ENCODE measurements around the gene SLC24A3.

DNA sequence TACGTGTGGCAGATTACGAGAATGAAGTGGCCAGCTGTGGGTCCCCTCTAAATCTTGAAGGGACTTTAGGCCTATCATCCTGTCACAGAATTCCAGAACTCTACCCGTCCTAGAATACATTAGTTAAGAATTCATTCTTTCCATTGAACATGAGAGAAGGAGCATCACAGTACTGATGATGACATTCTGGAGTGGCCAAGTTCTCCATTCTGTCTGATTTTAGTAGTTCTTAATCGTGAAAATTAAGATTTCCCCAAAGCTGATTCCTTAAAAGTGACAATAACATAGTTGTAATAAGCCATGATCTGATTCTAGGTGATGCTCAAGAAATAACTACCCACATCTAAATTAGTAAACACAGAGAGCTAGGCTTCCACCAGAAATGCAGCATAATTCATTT is 510.6 kb downstream of the SLC24A3 start:
- TF ChIP-seq, protein P1, sequence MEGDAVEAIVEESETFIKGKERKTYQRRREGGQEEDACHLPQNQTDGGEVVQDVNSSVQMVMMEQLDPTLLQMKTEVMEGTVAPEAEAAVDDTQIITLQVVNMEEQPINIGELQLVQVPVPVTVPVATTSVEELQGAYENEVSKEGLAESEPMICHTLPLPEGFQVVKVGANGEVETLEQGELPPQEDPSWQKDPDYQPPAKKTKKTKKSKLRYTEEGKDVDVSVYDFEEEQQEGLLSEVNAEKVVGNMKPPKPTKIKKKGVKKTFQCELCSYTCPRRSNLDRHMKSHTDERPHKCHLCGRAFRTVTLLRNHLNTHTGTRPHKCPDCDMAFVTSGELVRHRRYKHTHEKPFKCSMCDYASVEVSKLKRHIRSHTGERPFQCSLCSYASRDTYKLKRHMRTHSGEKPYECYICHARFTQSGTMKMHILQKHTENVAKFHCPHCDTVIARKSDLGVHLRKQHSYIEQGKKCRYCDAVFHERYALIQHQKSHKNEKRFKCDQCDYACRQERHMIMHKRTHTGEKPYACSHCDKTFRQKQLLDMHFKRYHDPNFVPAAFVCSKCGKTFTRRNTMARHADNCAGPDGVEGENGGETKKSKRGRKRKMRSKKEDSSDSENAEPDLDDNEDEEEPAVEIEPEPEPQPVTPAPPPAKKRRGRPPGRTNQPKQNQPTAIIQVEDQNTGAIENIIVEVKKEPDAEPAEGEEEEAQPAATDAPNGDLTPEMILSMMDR (IDR thresholded peaks at IDR 0.05): no peak
- TF ChIP-seq POLR2A (IDR thresholded peaks at IDR 0.05): no peak
